Omental fat pad (tissue), 4 donors: Measurements from ENCODE around the gene IRAK1. TPM values are rescaled to one million over a fixed set of nuclear protein-coding genes. Genes with fewer than 3 reads are reported as not detected.

Experiments
- ATAC-seq: fragments of 150-250 bp; one replicate; pipeline ENCODE4 v1.9.1; 2016; ENCODE audit warnings: mild to moderate bottlenecking, moderate library complexity; ENCODE audit not compliant: low FRiP score
- DNase-seq: peaks from one replicate; pipeline ENCODE4 v3.0.0-alpha.2; 2019; ENCODE audit warnings: low spot score
- CTCF ChIP-seq, 3 donors: fragments of 450-650 bp; IDR thresholded peaks; one replicate each; pipeline ENCODE4 v1.5.1; 2016 to 2017; ENCODE audit warnings: antibody characterized with exemption in 3 of 3, mild to moderate bottlenecking in 3 of 3, moderate library complexity in 2 of 3
- small RNA-seq: library from RNA; depleted of rRNA; stranded (forward); fragments of <200 nt; gene quantifications from one replicate; pipeline ENCODE3, GENCODE V24; 2016
- total RNA-seq, 4 donors: library from RNA; depleted of rRNA; stranded (reverse); fragments of >200 nt; gene quantifications; one replicate each; pipeline ENCODE4 v1.1.0, GENCODE V29; 2016

Gene IRAK1
- total RNA-seq, 4 donors from 2014 or later = 43.1 to 85.3 (median 78.4) TPM

DNA sequence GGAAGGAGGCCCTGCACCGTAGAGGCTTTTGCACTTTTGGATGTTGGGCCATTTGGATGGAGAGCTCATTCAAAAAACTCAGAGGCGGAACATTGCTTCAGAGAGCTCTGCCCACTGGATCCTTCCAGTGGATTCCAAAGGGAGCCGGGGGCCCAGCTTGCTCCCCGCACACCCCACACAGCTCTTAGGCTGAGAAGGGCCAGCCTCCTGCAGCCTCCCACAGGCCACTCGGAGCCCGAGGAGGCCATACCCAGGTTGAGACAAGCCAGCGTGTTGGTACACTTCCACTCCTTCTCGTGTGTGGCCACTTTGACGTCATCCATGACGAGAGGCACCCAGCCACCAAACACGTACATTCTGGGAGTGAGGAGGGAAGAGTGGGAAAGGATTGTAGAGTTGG is 58.4 kb downstream of the IRAK1 start:
- DNase-seq (no peak), ATAC-seq (no peak)
- no peak for TF ChIP-seq CTCF (IDR thresholded peaks at IDR 0.05)

GRCh38 chrX:153960786-153961185 is 58.9 kb downstream of the IRAK1 start:
- ATAC-seq (no peak), DNase-seq (no peak)
- no peak for TF ChIP-seq CTCF (IDR thresholded peaks at IDR 0.05)

Small RNAs within 50 kb of the gene (small RNA-seq; reads per million reads assigned to genes)
- 0.39 reads per million for gene MIR3202-1

Other genes with a start within 250 kb of the IRAK1 start
- gene SRPK3, start 238.9 kb downstream of the IRAK1 start, total RNA-seq = under 1 TPM in 3 of 4 donors, not detected in 1; 0.12 to 0.47 (median 0.19) TPM
- 100 to 1,000 TPM in 1 of 4 donors, 10 to 100 TPM in 3; 71.9 to 119 (median 89.7) TPM for gene IDH3G, start 225.5 kb downstream of the IRAK1 start, total RNA-seq
- gene SSR4, start 225.2 kb downstream of the IRAK1 start, total RNA-seq = 100 to 1,000 TPM; 126 to 249 (median 179) TPM
- gene PDZD4, start 189.4 kb downstream of the IRAK1 start, total RNA-seq = 1 to 10 TPM; 1.9 to 2.6 (median 2.2) TPM
- gene L1CAM, start 133.7 kb downstream of the IRAK1 start, total RNA-seq = 1 to 10 TPM in 3 of 4 donors, under 1 TPM in 1; 0.37 to 2.8 (median 1.6) TPM
- 10 to 100 TPM in 1 of 4 donors, 1 to 10 TPM in 2, under 1 TPM in 1; 0.74 to 22.7 (median 3.6) TPM for gene AVPR2, start 115.2 kb downstream of the IRAK1 start, total RNA-seq
- 10 to 100 TPM; 16.6 to 72.2 (median 36.4) TPM for gene ARHGAP4, start 93.6 kb downstream of the IRAK1 start, total RNA-seq
- gene NAA10, start 84.9 kb downstream of the IRAK1 start, total RNA-seq = 100 to 1,000 TPM in 1 of 4 donors, 10 to 100 TPM in 3; 85.7 to 101 (median 90.7) TPM
- gene RENBP, start 75.3 kb downstream of the IRAK1 start, total RNA-seq = 10 to 100 TPM in 3 of 4 donors, 1 to 10 TPM in 1; 7.8 to 33.0 (median 26.5) TPM
- 10 to 100 TPM; 21.5 to 41.5 (median 30.8) TPM for gene HCFC1, start 48.1 kb downstream of the IRAK1 start, total RNA-seq
- 1 to 10 TPM; 1.9 to 9.0 (median 4.5) TPM for gene TMEM187, start 47.1 kb downstream of the IRAK1 start, total RNA-seq
- 10 to 100 TPM; 48.8 to 66.7 (median 56.0) TPM for gene MECP2, start 77.8 kb upstream of the IRAK1 start, total RNA-seq
- gene OPN1LW, start 124.3 kb upstream of the IRAK1 start, total RNA-seq = not detected
- not detected for gene OPN1MW, start 162.7 kb upstream of the IRAK1 start, total RNA-seq
- not detected for gene OPN1MW2, start 199.9 kb upstream of the IRAK1 start, total RNA-seq
- not detected for gene OPN1MW3, start 237.7 kb upstream of the IRAK1 start, total RNA-seq